Hepatocyte (in vitro differentiated cells): ENCODE data around the gene EEF1AKMT1.

ENCODE experiments used
- EZH2 ChIP-seq: fragments of 200-600 bp; sonication (generic); IDR thresholded peaks from 2 replicates; pipeline ENCODE4 v1.6.1; 2016; ENCODE audit warnings: antibody characterized with exemption, mild to moderate bottlenecking, borderline replicate concordance
- EZH2phosphoT487 ChIP-seq: fragments of 200-600 bp; sonication (generic); IDR thresholded peaks from one replicate; pipeline ENCODE4 v1.6.1; 2018; ENCODE audit warnings: antibody characterized with exemption, mild to moderate bottlenecking, low read depth, moderate library complexity; ENCODE audit not compliant: unreplicated experiment, severe bottlenecking
- TF ChIP-seq, protein P1 (sequence below): fragments of 200-600 bp; sonication (generic); IDR thresholded peaks from 2 replicates; pipeline ENCODE4 v1.5.1; 2016; ENCODE audit warnings: antibody characterized with exemption, mild to moderate bottlenecking; ENCODE audit not compliant: poor library complexity

GRCh38 chr13:20778311-20778710 lies 4.5 kb upstream of the EEF1AKMT1 start:
- TF ChIP-seq, protein P1, sequence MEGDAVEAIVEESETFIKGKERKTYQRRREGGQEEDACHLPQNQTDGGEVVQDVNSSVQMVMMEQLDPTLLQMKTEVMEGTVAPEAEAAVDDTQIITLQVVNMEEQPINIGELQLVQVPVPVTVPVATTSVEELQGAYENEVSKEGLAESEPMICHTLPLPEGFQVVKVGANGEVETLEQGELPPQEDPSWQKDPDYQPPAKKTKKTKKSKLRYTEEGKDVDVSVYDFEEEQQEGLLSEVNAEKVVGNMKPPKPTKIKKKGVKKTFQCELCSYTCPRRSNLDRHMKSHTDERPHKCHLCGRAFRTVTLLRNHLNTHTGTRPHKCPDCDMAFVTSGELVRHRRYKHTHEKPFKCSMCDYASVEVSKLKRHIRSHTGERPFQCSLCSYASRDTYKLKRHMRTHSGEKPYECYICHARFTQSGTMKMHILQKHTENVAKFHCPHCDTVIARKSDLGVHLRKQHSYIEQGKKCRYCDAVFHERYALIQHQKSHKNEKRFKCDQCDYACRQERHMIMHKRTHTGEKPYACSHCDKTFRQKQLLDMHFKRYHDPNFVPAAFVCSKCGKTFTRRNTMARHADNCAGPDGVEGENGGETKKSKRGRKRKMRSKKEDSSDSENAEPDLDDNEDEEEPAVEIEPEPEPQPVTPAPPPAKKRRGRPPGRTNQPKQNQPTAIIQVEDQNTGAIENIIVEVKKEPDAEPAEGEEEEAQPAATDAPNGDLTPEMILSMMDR: no peak
- no peak for TF ChIP-seq EZH2
- no peak for TF ChIP-seq EZH2phosphoT487
